Activated CD4-positive, alpha-beta T cell treated with anti-CD3 and anti-CD28 coated beads, Interleukin-2, Interleukin-4, amounts not matched to agents 100 ng/mL and 50 ng/mL, durations not matched to agents 16 hours and 8 hours (primary cell): ENCODE measurements around the gene IKZF5.

Experiments
- DNase-seq: peaks from one replicate; pipeline ENCODE4 v3.0.0-alpha.2; 2020; ENCODE audit warnings: low spot score

IKZF5 gene, protein sequence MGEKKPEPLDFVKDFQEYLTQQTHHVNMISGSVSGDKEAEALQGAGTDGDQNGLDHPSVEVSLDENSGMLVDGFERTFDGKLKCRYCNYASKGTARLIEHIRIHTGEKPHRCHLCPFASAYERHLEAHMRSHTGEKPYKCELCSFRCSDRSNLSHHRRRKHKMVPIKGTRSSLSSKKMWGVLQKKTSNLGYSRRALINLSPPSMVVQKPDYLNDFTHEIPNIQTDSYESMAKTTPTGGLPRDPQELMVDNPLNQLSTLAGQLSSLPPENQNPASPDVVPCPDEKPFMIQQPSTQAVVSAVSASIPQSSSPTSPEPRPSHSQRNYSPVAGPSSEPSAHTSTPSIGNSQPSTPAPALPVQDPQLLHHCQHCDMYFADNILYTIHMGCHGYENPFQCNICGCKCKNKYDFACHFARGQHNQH

GRCh38 chr10:123008355-123009104 lies at the start of gene IKZF5, which contains the start of gene ACADSB:
Gene IKZF5, minus strand, starts transcription at chr10:123008795. Its CDS starts 10,170 bp downstream, at chr10:122998625.
Gene ACADSB, plus strand, starts transcription at chr10:123009006. Its CDS starts 24 bp downstream, at chr10:123009030.
- peak; percentile 97 for DNase-seq

DNA sequence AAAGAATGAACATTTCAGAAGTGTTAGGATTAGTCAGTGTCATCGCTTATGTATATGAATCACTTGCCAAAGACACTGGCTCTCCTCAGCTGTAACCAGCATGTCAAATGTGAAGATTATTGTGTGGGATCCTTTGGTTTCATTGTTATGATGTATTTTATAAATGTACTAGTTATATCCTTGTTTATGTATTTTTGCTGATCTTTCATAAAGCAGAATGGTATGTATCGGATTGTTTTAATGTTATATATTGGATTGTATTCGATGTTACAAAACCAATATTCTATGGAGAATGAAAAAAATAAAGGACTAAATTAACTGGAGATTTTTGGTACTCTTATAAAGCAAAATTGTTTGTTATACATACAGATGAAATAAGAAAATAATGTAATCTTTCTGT lies 49.4 kb upstream of the IKZF5 start:
- DNase-seq, result no peak

GRCh38 chr10:123045961-123046731 lies 37.6 kb upstream of the IKZF5 start:
- DNase-seq, result peak; percentile 10

- no peak for DNase-seq
Observed at GRCh38 chr10:123044391-123044790, 35.8 kb upstream of the IKZF5 start.

- peak; percentile 57 for DNase-seq
Observed at GRCh38 chr10:123043409-123043925, 34.9 kb upstream of the IKZF5 start.

GRCh38 chr10:123042708-123043408 lies 34.3 kb upstream of the IKZF5 start:
- no peak for DNase-seq

DNA sequence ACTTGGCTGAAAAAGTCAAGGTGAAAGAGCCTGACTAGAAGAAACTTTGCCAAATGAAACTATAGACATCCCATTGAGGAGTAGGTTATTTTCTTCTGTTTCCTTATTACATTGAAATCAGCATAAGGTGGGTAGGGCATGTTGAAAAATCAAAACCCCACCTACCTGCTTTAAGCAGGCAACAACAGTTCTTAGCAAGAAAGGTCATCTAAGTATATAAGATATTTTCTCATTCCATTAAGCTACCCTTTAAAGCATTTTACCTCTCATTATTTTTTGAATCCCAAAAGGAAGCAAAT lies 31.0 kb upstream of the IKZF5 start:
- DNase-seq, result no peak

- DNase-seq, result no peak
Observed at GRCh38 chr10:123038782-123039631, 30.4 kb upstream of the IKZF5 start.

DNA sequence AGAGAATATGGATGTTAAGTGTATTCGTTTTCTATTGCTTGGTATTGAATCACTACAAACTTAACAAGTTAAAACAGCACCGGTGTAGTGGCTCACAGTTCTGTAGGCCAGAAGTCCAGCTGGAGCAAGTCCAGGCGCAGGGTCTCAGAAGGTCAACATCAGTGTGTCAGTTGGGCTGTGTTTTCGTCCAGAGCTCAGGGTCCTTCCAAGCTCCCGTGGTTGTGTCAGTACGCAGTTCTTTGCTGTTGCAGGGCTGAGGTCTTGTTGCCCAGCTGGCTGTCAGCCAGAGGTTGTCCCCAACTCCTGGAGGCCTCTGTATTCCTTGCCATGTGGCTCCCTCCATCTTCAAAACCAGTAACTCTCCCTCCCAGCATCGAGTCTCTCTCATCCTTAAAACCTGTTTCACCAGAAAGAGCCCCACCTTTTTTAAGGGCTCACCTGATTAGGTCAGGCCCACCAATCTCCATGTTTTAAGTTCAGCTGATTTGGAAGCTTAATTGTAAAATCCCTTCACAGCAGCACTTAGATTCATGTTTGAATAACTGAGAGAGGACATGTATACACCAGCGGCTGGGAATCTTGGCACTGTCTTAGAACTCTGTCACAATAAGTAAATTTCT lies 27.0 kb upstream of the IKZF5 start:
- DNase-seq, result no peak

GRCh38 chr10:123034332-123034731 lies 25.7 kb upstream of the IKZF5 start:
- DNase-seq, result no peak

DNA sequence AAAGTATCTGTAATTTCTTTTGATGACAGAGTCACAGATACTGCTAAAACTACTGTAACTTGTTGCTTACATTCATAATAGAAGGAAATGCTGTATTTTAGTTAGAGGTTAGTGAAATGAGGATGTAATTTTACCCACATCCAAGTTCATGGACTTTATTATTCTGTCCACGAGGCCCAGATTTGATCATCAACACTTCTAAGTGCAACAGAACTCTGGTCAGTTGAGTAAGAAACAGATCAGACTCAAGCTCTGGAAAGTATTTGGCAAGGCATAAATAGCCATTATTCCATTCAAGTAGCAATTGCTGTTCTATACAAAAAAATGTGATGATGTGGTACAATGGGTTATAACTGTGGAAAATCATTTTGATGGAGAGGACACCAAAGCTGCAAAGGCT lies 22.5 kb upstream of the IKZF5 start:
- DNase-seq, result no peak

GRCh38 chr10:123027861-123028260 lies 19.3 kb upstream of the IKZF5 start:
- DNase-seq, result no peak

- DNase-seq, result no peak
Observed at GRCh38 chr10:123026302-123026701, 17.7 kb upstream of the IKZF5 start.

DNA sequence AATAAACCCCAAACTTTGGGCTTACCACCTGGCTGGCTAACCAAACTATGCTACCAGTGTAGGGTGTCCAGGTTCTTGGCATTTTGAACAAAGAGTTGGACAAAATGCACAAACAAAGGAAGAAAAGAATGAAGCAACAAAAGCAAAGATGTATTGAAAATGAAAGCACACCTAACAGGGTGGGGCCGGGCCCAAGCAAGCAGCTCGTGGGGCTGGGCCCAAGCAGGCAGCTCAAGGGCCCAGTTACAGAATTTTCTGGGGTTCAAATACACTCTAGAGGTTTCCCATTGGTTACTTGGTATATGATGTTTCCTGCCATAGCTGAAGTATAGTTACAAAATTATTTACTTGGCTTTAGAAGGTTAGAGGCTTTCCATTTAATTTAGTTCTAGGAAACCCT lies 15.9 kb upstream of the IKZF5 start:
- DNase-seq, result no peak

DNA sequence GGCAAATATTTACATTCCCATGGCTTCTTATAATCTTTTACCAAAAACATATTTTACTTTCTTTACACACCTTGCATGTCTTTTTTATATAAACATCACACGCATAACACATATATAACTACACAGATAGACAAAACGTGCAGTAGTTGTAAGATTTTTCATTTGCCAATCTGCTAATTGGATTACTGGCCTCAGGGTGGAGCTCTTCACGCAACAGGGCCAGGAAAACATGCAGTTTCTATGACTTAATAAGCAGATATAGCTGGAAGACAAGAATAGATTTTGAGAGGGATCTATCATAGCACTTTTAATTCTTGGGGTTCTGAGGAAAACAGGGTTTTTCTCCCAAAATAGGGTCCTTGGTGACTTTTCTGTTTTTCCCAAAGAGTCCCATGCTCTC lies 12.9 kb upstream of the IKZF5 start:
- no peak for DNase-seq

GRCh38 chr10:123019941-123020703 lies 11.5 kb upstream of the IKZF5 start:
- DNase-seq, result no peak

GRCh38 chr10:123019264-123019663 lies 10.7 kb upstream of the IKZF5 start:
- no peak for DNase-seq

DNA sequence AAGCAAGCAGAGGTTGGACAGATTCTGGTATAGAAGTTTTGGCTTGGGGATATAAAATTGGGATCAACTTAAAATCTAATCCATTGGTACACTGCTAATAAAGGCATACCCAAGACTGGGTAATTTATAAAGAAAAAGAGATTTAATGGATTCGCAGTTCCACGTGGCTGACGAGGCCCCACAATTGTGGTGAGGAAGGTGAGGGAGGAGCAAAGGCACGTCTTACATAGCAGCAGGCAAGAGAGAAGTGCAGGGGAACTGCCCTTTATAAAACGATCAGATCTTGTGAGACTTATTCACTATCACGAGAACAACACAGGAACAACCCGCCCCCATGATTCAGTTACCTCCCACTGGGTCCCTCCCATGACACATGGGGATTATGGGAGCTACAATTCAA lies 9.9 kb upstream of the IKZF5 start:
- no peak for DNase-seq

DNA sequence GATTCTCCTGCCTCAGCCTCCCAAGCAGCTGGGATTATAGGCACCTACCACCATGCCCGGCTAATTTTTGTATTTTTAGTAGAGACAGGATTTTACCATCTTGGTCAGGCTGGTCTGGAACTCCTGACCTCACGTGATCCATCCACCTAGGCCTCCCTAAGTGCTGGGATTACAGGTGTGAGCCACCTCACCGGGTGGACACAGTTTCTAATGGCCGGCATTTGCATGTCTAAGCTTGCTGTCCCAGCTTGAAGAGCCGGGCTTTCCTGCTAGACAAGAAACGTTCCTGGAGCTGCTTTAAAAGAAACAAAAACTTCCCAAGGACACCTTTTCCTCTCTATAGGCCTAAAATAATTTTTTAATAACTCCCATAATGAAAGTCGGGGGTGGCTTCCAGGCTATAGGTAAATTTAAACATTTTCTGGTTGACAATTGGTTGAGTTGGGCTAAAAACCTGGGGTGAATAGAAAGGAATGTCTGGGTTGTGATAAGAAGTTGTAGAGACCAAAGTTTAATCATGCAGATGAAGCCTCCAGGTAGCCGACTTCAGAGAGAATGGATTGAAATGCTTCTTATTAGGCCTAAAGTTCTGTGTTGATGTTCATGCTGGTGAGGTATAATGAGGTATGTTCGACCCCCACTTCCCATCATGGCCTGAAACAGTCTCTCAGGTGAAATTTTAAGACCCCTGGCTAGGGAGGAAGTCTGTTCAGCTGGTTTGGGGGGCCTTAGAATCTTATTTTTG lies 9.0 kb upstream of the IKZF5 start:
- DNase-seq, result no peak
